ENCODE data around the gene SCARF1.

Gene SCARF1

DNA sequence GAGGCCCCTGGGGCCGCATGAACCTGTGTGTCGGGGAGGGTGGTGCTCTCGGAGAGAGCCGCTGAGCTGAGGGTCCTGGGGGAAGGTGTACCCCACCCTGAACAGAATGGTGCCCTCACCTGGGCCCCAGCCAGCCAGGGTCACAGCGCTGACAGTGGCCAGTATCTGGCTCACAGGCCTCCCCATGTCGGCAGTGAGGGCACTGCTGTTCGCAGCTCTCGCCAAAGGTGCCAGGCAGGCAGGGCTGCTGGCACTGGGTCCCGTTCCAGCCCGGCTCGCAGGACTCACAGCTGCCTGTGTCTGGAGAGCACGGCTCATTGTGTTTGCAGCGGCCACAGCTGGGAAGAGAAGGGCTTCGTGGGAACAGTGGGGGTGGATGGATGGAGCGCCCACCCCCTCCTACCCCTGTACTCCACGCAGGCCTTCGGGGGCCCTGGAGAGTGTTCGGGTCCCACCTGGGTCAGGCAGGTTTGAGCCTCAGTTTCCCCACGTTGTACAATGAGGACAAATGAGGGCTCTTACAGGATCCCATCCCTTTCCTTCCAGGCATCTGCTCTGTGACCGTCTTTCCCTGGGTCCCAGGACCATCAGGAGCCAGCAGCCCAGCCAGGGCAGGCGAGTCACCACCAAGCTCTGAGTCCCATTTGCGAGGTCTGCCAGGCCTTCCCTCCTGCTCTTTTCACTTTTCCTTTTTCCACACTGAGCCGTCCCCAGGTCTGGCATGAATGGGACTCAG lies 5.0 kb downstream of the SCARF1 start:
- Histone ChIP-seq H3K9ac (0 out of 2 replicates have a peak overlapping the region, but pooled peaks have one; percentile 15), H3K4me1 (peaks cover 43% of the 10 kb centered on the region), H3K27me3 (no peaks in the 10 kb centered on the region), H3K4me3 (no peak overlapping the region), H3K36me3 (peaks cover 61% of the 10 kb centered on the region), H3K4me2 (peak overlapping the region; percentile 26), H3K27ac (peak overlapping the region; percentile 44; the same call in 1 of the 2 replicates), H3K9me3 (no peaks in the 10 kb centered on the region), H4K20me1 (peaks cover 44% of the 10 kb centered on the region)
- no peak for TF ChIP-seq Cebpa-rat (IDR thresholded peaks at IDR 0.05)

DNA sequence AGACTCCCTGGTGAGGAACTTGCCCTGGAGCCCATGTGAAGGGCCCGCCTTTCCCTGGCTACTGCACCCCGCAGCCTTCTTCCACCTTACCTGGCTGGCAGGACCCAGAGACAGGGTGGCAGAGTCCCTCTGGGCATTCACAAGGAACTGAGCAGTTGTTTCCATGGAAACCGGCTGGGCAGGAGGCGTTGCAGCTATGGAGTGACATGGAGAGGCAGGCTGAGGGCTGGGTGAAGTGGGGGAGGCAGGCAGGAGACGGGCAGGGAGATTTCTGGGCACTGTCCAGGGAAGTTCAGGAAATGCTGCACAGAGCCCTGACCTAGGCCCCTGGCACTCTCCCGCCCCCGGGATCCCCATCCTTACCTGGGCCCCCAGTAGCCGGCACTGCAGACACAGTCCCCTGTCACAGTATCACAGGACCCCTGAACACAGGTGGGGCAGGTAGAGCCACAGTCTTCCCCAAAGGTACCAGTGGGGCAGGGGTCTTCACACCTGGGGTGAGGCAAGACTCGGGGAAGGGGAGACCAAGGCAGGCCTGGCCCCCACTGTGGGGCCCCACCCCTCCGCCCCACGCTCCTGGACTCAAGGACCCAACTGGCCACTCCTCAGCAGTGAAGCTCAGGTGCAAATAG lies 5.9 kb downstream of the SCARF1 start:
- peaks cover 40% of the 10 kb centered on the region for H3K4me1 ChIP-seq
- H3K9ac ChIP-seq, result 0 out of 2 replicates have a peak overlapping the region, but pooled peaks have one; percentile 15
- TF ChIP-seq Cebpa-rat (IDR thresholded peaks at IDR 0.05), result no peak
- peak overlapping the region; percentile 44; the same call in 1 of the 2 replicates for H3K27ac ChIP-seq
- H3K9me3 ChIP-seq, result no peaks in the 10 kb centered on the region
- H3K4me3 ChIP-seq, result no peak overlapping the region
- H4K20me1 ChIP-seq, result peaks cover 52% of the 10 kb centered on the region
- H3K36me3 ChIP-seq, result peaks cover 69% of the 10 kb centered on the region
- no peaks in the 10 kb centered on the region for H3K27me3 ChIP-seq
- H3K4me2 ChIP-seq, result peak overlapping the region; percentile 26

GRCh38 chr17:1638624-1639300 lies 6.8 kb downstream of the SCARF1 start:
- Histone ChIP-seq H3K4me3 (no peak overlapping the region), H3K9me3 (no peaks in the 10 kb centered on the region), H3K36me3 (peaks cover 76% of the 10 kb centered on the region), H3K27me3 (no peaks in the 10 kb centered on the region), H3K4me2 (peak overlapping the region; percentile 13; the same call in 1 of the 2 replicates), H3K27ac (0 out of 2 replicates have a peak overlapping the region, but pooled peaks have one; percentile 31), H3K4me1 (peaks cover 31% of the 10 kb centered on the region), H3K9ac (no peak overlapping the region), H4K20me1 (peaks cover 51% of the 10 kb centered on the region)
- TF ChIP-seq Cebpa-rat (IDR thresholded peaks at IDR 0.05), result no peak

- Histone ChIP-seq H3K4me2 (peak overlapping the region; percentile 13; the same call in 1 of the 2 replicates), H3K36me3 (peaks cover 79% of the 10 kb centered on the region), H4K20me1 (peaks cover 49% of the 10 kb centered on the region), H3K27me3 (no peaks in the 10 kb centered on the region), H3K9ac (no peak overlapping the region), H3K27ac (peak overlapping the region; percentile 31; the same call in 1 of the 2 replicates), H3K4me3 (no peak overlapping the region), H3K4me1 (peaks cover 27% of the 10 kb centered on the region), H3K9me3 (no peaks in the 10 kb centered on the region)
- TF ChIP-seq Cebpa-rat (IDR thresholded peaks at IDR 0.05), result no peak
Observed at GRCh38 chr17:1638171-1638590, 7.4 kb downstream of the SCARF1 start.

GRCh38 chr17:1636732-1637285 lies 8.7 kb downstream of the SCARF1 start:
- H3K27ac ChIP-seq, result no peak overlapping the region
- TF ChIP-seq Cebpa-rat (IDR thresholded peaks at IDR 0.05), result no peak
- H3K4me1 ChIP-seq, result peaks cover 30% of the 10 kb centered on the region
- H3K36me3 ChIP-seq, result peaks cover 75% of the 10 kb centered on the region
- H3K4me2 ChIP-seq, result no peak overlapping the region
- H3K9me3 ChIP-seq, result no peaks in the 10 kb centered on the region
- no peak overlapping the region for H3K4me3 ChIP-seq
- H3K9ac ChIP-seq, result no peak overlapping the region
- H4K20me1 ChIP-seq, result peaks cover 42% of the 10 kb centered on the region
- no peaks in the 10 kb centered on the region for H3K27me3 ChIP-seq

- peaks cover 32% of the 10 kb centered on the region for H4K20me1 ChIP-seq
- H3K36me3 ChIP-seq, result peaks cover 71% of the 10 kb centered on the region
- H3K27ac ChIP-seq, result no peak overlapping the region
- H3K4me3 ChIP-seq, result no peak overlapping the region
- H3K9me3 ChIP-seq, result no peaks in the 10 kb centered on the region
- no peaks in the 10 kb centered on the region for H3K27me3 ChIP-seq
- H3K4me1 ChIP-seq, result peaks cover 36% of the 10 kb centered on the region
- no peak for TF ChIP-seq Cebpa-rat (IDR thresholded peaks at IDR 0.05)
- H3K4me2 ChIP-seq, result no peak overlapping the region
- H3K9ac ChIP-seq, result no peak overlapping the region
Observed at GRCh38 chr17:1635675-1636465, 9.7 kb downstream of the SCARF1 start.

GRCh38 chr17:1634841-1635650 lies 10.5 kb downstream of the SCARF1 start:
- TF ChIP-seq Cebpa-rat (IDR thresholded peaks at IDR 0.05), result no peak
- Histone ChIP-seq H3K27me3 (no peaks in the 10 kb centered on the region), H3K9ac (no peak overlapping the region), H3K36me3 (peaks cover 63% of the 10 kb centered on the region), H3K9me3 (no peaks in the 10 kb centered on the region), H4K20me1 (peaks cover 24% of the 10 kb centered on the region), H3K4me1 (peaks cover 36% of the 10 kb centered on the region), H3K27ac (no peak overlapping the region), H3K4me2 (no peak overlapping the region), H3K4me3 (no peak overlapping the region)

DNA sequence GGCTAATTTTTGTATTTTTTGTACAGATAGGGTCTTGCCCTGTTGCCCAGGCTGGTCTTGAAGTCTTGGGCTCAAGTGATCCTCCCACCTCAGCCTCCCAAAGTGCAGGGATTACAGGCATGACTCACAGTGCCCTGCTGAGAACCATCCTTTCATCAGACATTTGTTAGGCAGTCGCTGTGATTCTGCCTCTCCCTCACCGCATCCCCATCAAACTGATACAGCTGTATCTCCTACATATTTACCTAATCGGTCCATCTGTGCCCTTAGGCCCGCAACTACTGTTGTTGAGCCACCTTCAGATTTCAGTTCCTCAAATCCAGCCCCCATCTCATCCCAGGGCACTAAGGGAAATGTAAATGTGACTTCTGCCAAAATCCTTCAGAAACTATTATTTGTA lies 14.9 kb downstream of the SCARF1 start:
- Histone ChIP-seq H3K27ac (no peak overlapping the region), H3K4me1 (peaks cover 54% of the 10 kb centered on the region), H3K9ac (no peak overlapping the region), H3K36me3 (peaks cover 20% of the 10 kb centered on the region), H4K20me1 (0 out of 2 replicates have a peak, but pooled peaks cover 17% of the 10 kb centered on the region), H3K4me3 (no peak overlapping the region), H3K27me3 (no peaks in the 10 kb centered on the region; the same call in 1 of the 2 replicates), H3K4me2 (peak overlapping the region; percentile 100; the same call in 1 of the 2 replicates), H3K9me3 (no peaks in the 10 kb centered on the region)
- no peak for TF ChIP-seq Cebpa-rat (IDR thresholded peaks at IDR 0.05)
